Measurements from ENCODE around the gene ZNF853.

DNA sequence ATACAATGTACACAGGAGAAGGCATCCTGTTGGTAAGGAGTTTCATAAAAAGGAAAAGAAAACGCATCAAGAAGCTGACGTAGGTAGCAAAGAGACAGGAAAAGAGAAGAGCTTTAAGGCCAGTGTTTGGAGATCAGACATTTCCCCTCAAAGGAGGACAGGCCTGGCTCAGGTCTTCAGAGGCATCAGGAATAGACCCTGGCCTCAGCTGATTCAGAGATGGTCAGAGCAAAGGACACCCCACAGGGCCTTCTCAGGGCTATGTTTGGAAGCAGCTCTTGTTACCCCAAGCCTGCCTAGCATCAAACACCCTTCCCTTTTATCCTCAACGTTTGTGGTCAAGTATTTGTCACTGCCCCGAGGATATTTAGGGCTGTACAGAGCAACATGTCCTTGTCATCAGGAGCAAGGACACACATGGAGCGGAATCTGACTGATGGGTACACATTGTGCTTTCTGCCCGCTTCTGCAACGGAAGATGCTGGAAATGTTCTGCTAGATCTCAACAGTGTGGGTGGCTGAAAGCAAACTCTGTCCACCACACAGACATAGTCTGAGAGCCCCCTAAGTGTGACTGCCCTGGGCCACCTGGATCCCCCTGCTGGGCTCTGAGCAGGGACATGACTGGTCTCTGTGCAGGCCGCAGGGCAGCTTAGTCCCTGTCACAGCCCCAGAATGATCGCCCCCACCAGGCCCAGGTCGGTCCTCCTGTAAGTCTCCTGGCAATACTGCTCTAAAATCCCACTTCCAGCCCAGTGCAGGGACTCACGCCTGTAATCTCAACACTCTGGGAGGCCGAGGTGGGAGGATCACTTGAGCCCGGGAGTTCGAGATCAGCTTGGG lies 39.2 kb upstream of the ZNF853 start:
- TF ChIP-seq EZH2 (IDR thresholded peaks at IDR 0.05; ENCODE audit: low read length, unreplicated experiment) (no peak), EZH2phosphoT487 (IDR thresholded peaks at IDR 0.05; ENCODE audit: borderline replicate concordance, low read length) (no peak)
- TF ChIP-seq, protein P1, sequence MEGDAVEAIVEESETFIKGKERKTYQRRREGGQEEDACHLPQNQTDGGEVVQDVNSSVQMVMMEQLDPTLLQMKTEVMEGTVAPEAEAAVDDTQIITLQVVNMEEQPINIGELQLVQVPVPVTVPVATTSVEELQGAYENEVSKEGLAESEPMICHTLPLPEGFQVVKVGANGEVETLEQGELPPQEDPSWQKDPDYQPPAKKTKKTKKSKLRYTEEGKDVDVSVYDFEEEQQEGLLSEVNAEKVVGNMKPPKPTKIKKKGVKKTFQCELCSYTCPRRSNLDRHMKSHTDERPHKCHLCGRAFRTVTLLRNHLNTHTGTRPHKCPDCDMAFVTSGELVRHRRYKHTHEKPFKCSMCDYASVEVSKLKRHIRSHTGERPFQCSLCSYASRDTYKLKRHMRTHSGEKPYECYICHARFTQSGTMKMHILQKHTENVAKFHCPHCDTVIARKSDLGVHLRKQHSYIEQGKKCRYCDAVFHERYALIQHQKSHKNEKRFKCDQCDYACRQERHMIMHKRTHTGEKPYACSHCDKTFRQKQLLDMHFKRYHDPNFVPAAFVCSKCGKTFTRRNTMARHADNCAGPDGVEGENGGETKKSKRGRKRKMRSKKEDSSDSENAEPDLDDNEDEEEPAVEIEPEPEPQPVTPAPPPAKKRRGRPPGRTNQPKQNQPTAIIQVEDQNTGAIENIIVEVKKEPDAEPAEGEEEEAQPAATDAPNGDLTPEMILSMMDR (conservative IDR thresholded peaks at IDR 0.05; ENCODE audit: low read depth, low read length) = no peak
